OCI-LY7 (cell line): Measurements from ENCODE around the gene KRTAP5-6. TPM values are rescaled to one million over a fixed set of nuclear protein-coding genes. Genes with fewer than 3 reads are reported as not detected.

Experiments
- BruUV-seq: library from RNA; stranded (reverse); fragments of 400-500 nt; replicated peaks from 2 replicates; lab custom pipeline; 2021; lab: Mats Ljungman, UMichigan
- CTCF ChIA-PET: fragments of 300-600 bp; sonication (Branson Sonifier 250); formaldehyde crosslinking; loops from one replicate; lab custom pipeline; 2022; ENCODE audit warnings: antibody characterized with exemption; ENCODE audit not compliant: unreplicated experiment; lab: Charles Lee
- POLR2A ChIA-PET: fragments of 300-600 bp; sonication (Branson Sonifier 250); formaldehyde crosslinking; loops from one replicate; lab custom pipeline; 2022; ENCODE audit warnings: antibody characterized with exemption; lab: Charles Lee
- DNase-seq: peaks from one replicate; pipeline ENCODE4 v3.0.0-alpha.2; 2015; ENCODE audit warnings: low spot score
- H2AFZ ChIP-seq: fragments of 200-600 bp; sonication (generic), shearing (Covaris generic); 2 replicates; pipeline ENCODE4 v1.6.1; 2014; ENCODE audit warnings: mild to moderate bottlenecking, antibody characterized with exemption, low read length, moderate library complexity
- H3K27ac ChIP-seq: fragments of 200-600 bp; sonication (generic); 2 replicates; pipeline ENCODE4 v1.5.1; 2014; ENCODE audit warnings: mixed run types, low read depth, mild to moderate bottlenecking, moderate library complexity, low read length, inconsistent platforms; ENCODE audit not compliant: poor library complexity, severe bottlenecking
- H3K36me3 ChIP-seq: fragments of 200-600 bp; sonication (generic); 2 replicates; pipeline ENCODE4 v1.6.1; 2014; ENCODE audit warnings: mild to moderate bottlenecking, antibody characterized with exemption, low read length, moderate library complexity, mixed read lengths; ENCODE audit not compliant: insufficient read depth
- H3K4me1 ChIP-seq: fragments of 200-600 bp; sonication (generic); 2 replicates; pipeline ENCODE4 v1.5.1; 2014; ENCODE audit warnings: mild to moderate bottlenecking, low read length; ENCODE audit not compliant: insufficient read depth, poor library complexity, severe bottlenecking
- H3K4me2 ChIP-seq: fragments of 200-600 bp; sonication (generic); 2 replicates; pipeline ENCODE4 v1.6.1; 2014; ENCODE audit warnings: mild to moderate bottlenecking, low read length
- H3K4me3 ChIP-seq: fragments of 200-600 bp; sonication (generic); 2 replicates; pipeline ENCODE4 v1.5.1; 2014; ENCODE audit warnings: mild to moderate bottlenecking, low read depth, low read length; ENCODE audit not compliant: poor library complexity, severe bottlenecking
- H3K79me2 ChIP-seq: fragments of 200-600 bp; sonication (generic); 2 replicates; pipeline ENCODE4 v1.6.1; 2016; ENCODE audit warnings: low read depth, mild to moderate bottlenecking, low read length, moderate library complexity, mixed read lengths; ENCODE audit not compliant: insufficient read depth
- H3K9me2 ChIP-seq: fragments of 200-600 bp; sonication (generic); 2 replicates; pipeline ENCODE4 v1.6.1; 2016; ENCODE audit warnings: mild to moderate bottlenecking, low read length, mixed read lengths; ENCODE audit not compliant: insufficient read depth
- H3K9me3 ChIP-seq: fragments of 200-600 bp; sonication (generic); 2 replicates; pipeline ENCODE4 v1.6.1; 2014; ENCODE audit warnings: mild to moderate bottlenecking, mixed run types, low read length, mixed read lengths
- H4K20me1 ChIP-seq: fragments of 200-600 bp; sonication (generic); 2 replicates; pipeline ENCODE4 v1.6.1; 2014; ENCODE audit warnings: mild to moderate bottlenecking, antibody characterized with exemption, low read length, moderate library complexity, mixed read lengths; ENCODE audit not compliant: insufficient read depth
- CTCF ChIP-seq: fragments of 200-600 bp; sonication (generic); conservative IDR thresholded peaks from 2 replicates; pipeline ENCODE4 v1.5.1; 2014; ENCODE audit warnings: mild to moderate bottlenecking, antibody characterized with exemption, low read length, moderate library complexity, mixed read lengths
- EZH2phosphoT487 ChIP-seq: fragments of 200-600 bp; sonication (generic); IDR thresholded peaks from 2 replicates; pipeline ENCODE4 v1.6.1; 2018; ENCODE audit warnings: low read depth, borderline replicate concordance, mild to moderate bottlenecking, mixed run types, antibody characterized with exemption, low read length, moderate library complexity, mixed read lengths
- intact Hi-C: fragments of 100-400 bp; cut with micrococcal nuclease; formaldehyde crosslinking; loops from one replicate; pipeline ENCODE4 v1.10.0; 2022; ENCODE audit not compliant: unreplicated experiment
- total RNA-seq, 2 experiments: library from RNA; depleted of rRNA in 1 of 2; stranded (reverse); fragments of >200 nt in 1 of 2; shearing (Covaris generic) in 1 of 2; gene quantifications; 2 replicates each; pipeline ENCODE4 v1.2.3, GENCODE V29; 2014 to 2022

Gene KRTAP5-6
- total RNA-seq, 2 experiments from 2014 or later, result not detected

GRCh38 chr11:1695548-1696108, 1.4 kb upstream of the KRTAP5-6 start:
- TF ChIP-seq CTCF (no peak), EZH2phosphoT487 (no peak)
- H3K4me1 ChIP-seq, result no peaks in the 10 kb centered on the region
- H3K79me2 ChIP-seq, result no peaks in the 10 kb centered on the region
- no peak overlapping the region for H3K4me3 ChIP-seq
- H3K4me2 ChIP-seq, result no peak overlapping the region
- no TSS peak for BruUV-seq
- intact Hi-C loops, result loop anchor here (10.0 kb wide), 1 partner anchor 229 kb away; no protein-coding TSS in a partner anchor
- no peak overlapping the region for H3K27ac ChIP-seq
- no peak overlapping the region for H2AFZ ChIP-seq
- H3K9me3 ChIP-seq, result no peaks in the 10 kb centered on the region
- ChIA-PET POLR2A (no interaction called here), CTCF (no interaction called here)
- DNase-seq, result no peak
- no peaks in the 10 kb centered on the region for H4K20me1 ChIP-seq
- H3K9me2 ChIP-seq, result no peaks in the 10 kb centered on the region
- H3K36me3 ChIP-seq, result no peaks in the 10 kb centered on the region

DNA sequence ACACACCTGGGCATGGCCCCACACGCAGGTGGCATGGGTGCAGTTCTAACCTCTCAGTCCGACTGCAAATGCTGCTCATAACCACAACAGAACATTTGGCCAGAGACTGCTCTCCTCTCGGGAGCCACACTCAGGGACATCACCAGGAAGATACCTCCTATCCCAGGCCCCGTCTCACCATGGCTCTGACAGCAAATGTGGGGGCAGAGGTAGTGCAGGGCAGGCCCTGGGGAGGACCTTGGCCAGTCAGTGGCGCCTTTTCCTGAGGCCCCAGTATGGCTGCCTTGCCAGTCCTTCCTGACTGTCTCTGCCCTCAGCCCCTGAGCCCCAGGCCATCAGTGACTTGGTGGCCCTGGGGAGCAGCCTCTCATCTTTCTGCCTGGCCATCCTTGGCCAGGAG, 2.8 kb downstream of the KRTAP5-6 start:
- CTCF ChIA-PET, result no interaction called here
- no peaks in the 10 kb centered on the region for H4K20me1 ChIP-seq
- H3K9me2 ChIP-seq, result no peaks in the 10 kb centered on the region
- no peaks in the 10 kb centered on the region for H3K9me3 ChIP-seq
- no peak overlapping the region for H3K4me3 ChIP-seq
- POLR2A ChIA-PET, result no interaction called here
- H3K4me1 ChIP-seq, result no peaks in the 10 kb centered on the region
- intact Hi-C loops, result loop anchor here (10.0 kb wide), 1 partner anchor 225 kb away; no protein-coding TSS in a partner anchor
- H3K79me2 ChIP-seq, result no peaks in the 10 kb centered on the region
- H3K27ac ChIP-seq, result no peak overlapping the region
- BruUV-seq, result no TSS peak
- DNase-seq, result no peak
- no peaks in the 10 kb centered on the region for H3K36me3 ChIP-seq
- H2AFZ ChIP-seq, result no peak overlapping the region
- no peak overlapping the region for H3K4me2 ChIP-seq
- TF ChIP-seq EZH2phosphoT487 (no peak), CTCF (no peak)

- Histone ChIP-seq H3K4me3 (no peak overlapping the region), H3K4me1 (no peaks in the 10 kb centered on the region), H3K4me2 (no peak overlapping the region), H3K27ac (no peak overlapping the region), H3K36me3 (no peaks in the 10 kb centered on the region), H2AFZ (no peak overlapping the region), H3K79me2 (no peaks in the 10 kb centered on the region), H3K9me3 (no peaks in the 10 kb centered on the region), H4K20me1 (no peaks in the 10 kb centered on the region), H3K9me2 (no peaks in the 10 kb centered on the region)
- intact Hi-C loops, result no loop called here
- CTCF ChIA-PET, result no interaction called here
- POLR2A ChIA-PET, result interaction anchor here (0.6 kb wide), 1 partner anchor 41 kb away, joined by 3 read pairs; no protein-coding TSS in a partner anchor
- no TSS peak for BruUV-seq
- TF ChIP-seq EZH2phosphoT487, result no peak
- no peak for TF ChIP-seq CTCF
- no peak for DNase-seq
Observed at GRCh38 chr11:1701091-1701807, 4.3 kb downstream of the KRTAP5-6 start.
